ENCODE data around the gene ENOX1.

ENOX1 gene

GRCh38 chr13:43769529-43769928, 17.2 kb downstream of the ENOX1 start:
- Mint-ChIP-seq H3K27ac (no peak overlapping the region), H3K4me1 (no peaks in the 10 kb centered on the region), H3K9me3 (no peaks in the 10 kb centered on the region), H3K4me3 (no peak overlapping the region), H3K27me3 (peaks cover 9% of the 10 kb centered on the region), H3K36me3 (no peaks in the 10 kb centered on the region)
- ATAC-seq: no peak

GRCh38 chr13:43767341-43767931, 19.3 kb downstream of the ENOX1 start:
- no peaks in the 10 kb centered on the region for H3K4me1 Mint-ChIP-seq
- no peaks in the 10 kb centered on the region for H3K36me3 Mint-ChIP-seq
- no peaks in the 10 kb centered on the region for H3K27me3 Mint-ChIP-seq
- no peak overlapping the region for H3K27ac Mint-ChIP-seq
- H3K4me3 Mint-ChIP-seq: no peak overlapping the region
- H3K9me3 Mint-ChIP-seq: no peaks in the 10 kb centered on the region
- no peak for ATAC-seq

GRCh38 chr13:43766725-43767124, 20.0 kb downstream of the ENOX1 start:
- Mint-ChIP-seq H3K27me3 (no peaks in the 10 kb centered on the region), H3K4me1 (no peaks in the 10 kb centered on the region), H3K4me3 (no peak overlapping the region), H3K27ac (no peak overlapping the region), H3K9me3 (no peaks in the 10 kb centered on the region), H3K36me3 (no peaks in the 10 kb centered on the region)
- no peak for ATAC-seq

GRCh38 chr13:43764349-43764748, 22.4 kb downstream of the ENOX1 start:
- no peak overlapping the region for H3K4me3 Mint-ChIP-seq
- H3K9me3 Mint-ChIP-seq: no peaks in the 10 kb centered on the region
- ATAC-seq: no peak
- no peak overlapping the region for H3K27ac Mint-ChIP-seq
- H3K4me1 Mint-ChIP-seq: no peaks in the 10 kb centered on the region
- H3K36me3 Mint-ChIP-seq: no peaks in the 10 kb centered on the region
- no peaks in the 10 kb centered on the region for H3K27me3 Mint-ChIP-seq

GRCh38 chr13:43763143-43763759, 23.5 kb downstream of the ENOX1 start:
- Mint-ChIP-seq H3K27me3 (no peaks in the 10 kb centered on the region), H3K36me3 (no peaks in the 10 kb centered on the region), H3K27ac (no peak overlapping the region), H3K9me3 (no peaks in the 10 kb centered on the region), H3K4me1 (no peaks in the 10 kb centered on the region), H3K4me3 (no peak overlapping the region)
- no peak for ATAC-seq

GRCh38 chr13:43761616-43762315, 25.0 kb downstream of the ENOX1 start:
- Mint-ChIP-seq H3K4me1 (no peaks in the 10 kb centered on the region), H3K27ac (no peak overlapping the region), H3K9me3 (no peaks in the 10 kb centered on the region), H3K27me3 (no peaks in the 10 kb centered on the region), H3K4me3 (no peak overlapping the region), H3K36me3 (no peaks in the 10 kb centered on the region)
- no peak for ATAC-seq

- Mint-ChIP-seq H3K4me1 (no peaks in the 10 kb centered on the region), H3K27ac (no peak overlapping the region), H3K4me3 (no peak overlapping the region), H3K27me3 (peaks cover 12% of the 10 kb centered on the region), H3K36me3 (no peaks in the 10 kb centered on the region), H3K9me3 (no peaks in the 10 kb centered on the region)
- ATAC-seq: no peak
These were observed 26.5 kb downstream of the ENOX1 start for GRCh38 chr13:43760257-43760656.

GRCh38 chr13:43758834-43759233, 27.9 kb downstream of the ENOX1 start:
- Mint-ChIP-seq H3K27ac (no peak overlapping the region), H3K4me1 (no peaks in the 10 kb centered on the region), H3K27me3 (peaks cover 21% of the 10 kb centered on the region), H3K9me3 (no peaks in the 10 kb centered on the region), H3K36me3 (no peaks in the 10 kb centered on the region), H3K4me3 (no peak overlapping the region)
- no peak for ATAC-seq

- no peak for ATAC-seq
- Mint-ChIP-seq H3K4me3 (no peak overlapping the region), H3K27ac (no peak overlapping the region), H3K27me3 (peaks cover 21% of the 10 kb centered on the region), H3K36me3 (no peaks in the 10 kb centered on the region), H3K9me3 (no peaks in the 10 kb centered on the region), H3K4me1 (no peaks in the 10 kb centered on the region)
These were observed 29.5 kb downstream of the ENOX1 start for GRCh38 chr13:43757266-43757665.

GRCh38 chr13:43755844-43756243, 30.9 kb downstream of the ENOX1 start:
- Mint-ChIP-seq H3K27me3 (peaks cover 21% of the 10 kb centered on the region), H3K36me3 (no peaks in the 10 kb centered on the region), H3K4me1 (no peaks in the 10 kb centered on the region), H3K9me3 (no peaks in the 10 kb centered on the region), H3K27ac (no peak overlapping the region), H3K4me3 (no peak overlapping the region)
- no peak for ATAC-seq

- no peak overlapping the region for H3K4me3 Mint-ChIP-seq
- H3K9me3 Mint-ChIP-seq: no peaks in the 10 kb centered on the region
- H3K27ac Mint-ChIP-seq: no peak overlapping the region
- H3K27me3 Mint-ChIP-seq: peaks cover 23% of the 10 kb centered on the region
- no peak for ATAC-seq
- H3K4me1 Mint-ChIP-seq: no peaks in the 10 kb centered on the region
- no peaks in the 10 kb centered on the region for H3K36me3 Mint-ChIP-seq
These were observed 35.1 kb downstream of the ENOX1 start for GRCh38 chr13:43751624-43752023.

GRCh38 chr13:43749503-43749902, 37.3 kb downstream of the ENOX1 start:
- H3K27me3 Mint-ChIP-seq: peaks cover 10% of the 10 kb centered on the region
- no peak overlapping the region for H3K4me3 Mint-ChIP-seq
- no peaks in the 10 kb centered on the region for H3K36me3 Mint-ChIP-seq
- no peak for ATAC-seq
- H3K9me3 Mint-ChIP-seq: peaks cover 2% of the 10 kb centered on the region
- no peak overlapping the region for H3K27ac Mint-ChIP-seq
- H3K4me1 Mint-ChIP-seq: no peaks in the 10 kb centered on the region

- no peak overlapping the region for H3K4me3 Mint-ChIP-seq
- H3K4me1 Mint-ChIP-seq: no peaks in the 10 kb centered on the region
- H3K27me3 Mint-ChIP-seq: peaks cover 8% of the 10 kb centered on the region
- no peaks in the 10 kb centered on the region for H3K36me3 Mint-ChIP-seq
- no peak for ATAC-seq
- H3K27ac Mint-ChIP-seq: no peak overlapping the region
- H3K9me3 Mint-ChIP-seq: peaks cover 2% of the 10 kb centered on the region
These were observed 42.3 kb downstream of the ENOX1 start for GRCh38 chr13:43744261-43745031.

GRCh38 chr13:43742911-43743310, 43.9 kb downstream of the ENOX1 start:
- no peaks in the 10 kb centered on the region for H3K36me3 Mint-ChIP-seq
- H3K27me3 Mint-ChIP-seq: peaks cover 8% of the 10 kb centered on the region
- H3K4me3 Mint-ChIP-seq: no peak overlapping the region
- no peaks in the 10 kb centered on the region for H3K4me1 Mint-ChIP-seq
- no peak for ATAC-seq
- H3K27ac Mint-ChIP-seq: no peak overlapping the region
- peaks cover 2% of the 10 kb centered on the region for H3K9me3 Mint-ChIP-seq

- H3K9me3 Mint-ChIP-seq: no peaks in the 10 kb centered on the region
- no peaks in the 10 kb centered on the region for H3K36me3 Mint-ChIP-seq
- H3K27ac Mint-ChIP-seq: no peak overlapping the region
- no peak for ATAC-seq
- H3K27me3 Mint-ChIP-seq: no peaks in the 10 kb centered on the region
- H3K4me3 Mint-ChIP-seq: no peak overlapping the region
- no peaks in the 10 kb centered on the region for H3K4me1 Mint-ChIP-seq
These were observed 49.3 kb downstream of the ENOX1 start for GRCh38 chr13:43737392-43737923.
